WTC11 (cell line): ENCODE results near the gene CARD6. TPM values are rescaled to one million over a fixed set of nuclear protein-coding genes. Genes with fewer than 3 reads are reported as not detected.
A peak's percentile ranks its signal among the peaks of the same experiment; 100 is the strongest.

ENCODE experiments used
- ATAC-seq: fragments of 200-7000 bp; cut with Tn5 transposase; 2 replicates; pipeline ENCODE4 v1.10.0; 2021; ENCODE audit warnings: mild to moderate bottlenecking, moderate library complexity
- CTCF ChIA-PET: fragments of 300-600 bp; sonication (Branson Sonifier 250); formaldehyde crosslinking; loops from one replicate; lab custom pipeline; 2021; ENCODE audit warnings: antibody characterized with exemption; lab: Charles Lee
- POLR2A ChIA-PET: fragments of 350-600 bp; sonication (Branson Sonifier 250); formaldehyde crosslinking; loops from one replicate; lab custom pipeline; 2021; ENCODE audit warnings: antibody characterized with exemption; lab: Charles Lee
- DNase-seq: peaks from one replicate; pipeline ENCODE4 v3.0.0; 2021; ENCODE audit warnings: low spot score
- H3K27ac Mint-ChIP-seq: 2 replicates; pipeline ENCODE4 v1.8.0; 2021; ENCODE audit warnings: mixed read lengths
- H3K27me3 Mint-ChIP-seq: 2 replicates; pipeline ENCODE4 v1.8.0; 2021; ENCODE audit warnings: low read depth, mild to moderate bottlenecking, moderate library complexity, mixed read lengths
- H3K36me3 Mint-ChIP-seq: 2 replicates; pipeline ENCODE4 v1.8.0; 2021; ENCODE audit warnings: mixed read lengths
- H3K4me1 Mint-ChIP-seq: 2 replicates; pipeline ENCODE4 v1.8.0; 2022; ENCODE audit warnings: mixed read lengths
- H3K4me3 Mint-ChIP-seq: 2 replicates; pipeline ENCODE4 v1.8.0; 2021; ENCODE audit warnings: mild to moderate bottlenecking, moderate library complexity, mixed read lengths
- H3K9me3 Mint-ChIP-seq: 2 replicates; pipeline ENCODE4 v1.8.0; 2021; ENCODE audit warnings: mixed read lengths
- AR ChIP-seq: fragments of 250-450 bp; sonication (Bioruptor Pico); IDR thresholded peaks from 2 replicates; pipeline ENCODE4 v1.9.0; 2021; ENCODE audit warnings: mild to moderate bottlenecking
- ARID4B ChIP-seq: sonication (generic); formaldehyde crosslinking; IDR thresholded peaks from 2 replicates; pipeline ENCODE4 v1.8.0; 2023; ENCODE audit warnings: missing genetic modification reagents, mild to moderate bottlenecking, borderline replicate concordance
- CREB1 ChIP-seq: sonication (generic); formaldehyde crosslinking; IDR thresholded peaks from 2 replicates; pipeline ENCODE4 v1.8.0; 2023; ENCODE audit warnings: mild to moderate bottlenecking, missing genetic modification reagents
- KAT7 ChIP-seq: sonication (generic); formaldehyde crosslinking; IDR thresholded peaks from 2 replicates; pipeline ENCODE4 v1.8.1; 2023; ENCODE audit warnings: missing genetic modification reagents, mild to moderate bottlenecking, borderline replicate concordance
- NFATC4 ChIP-seq: fragments of 250-450 bp; sonication (Bioruptor Pico); IDR thresholded peaks from 2 replicates; pipeline ENCODE4 v1.9.0; 2021; ENCODE audit warnings: mild to moderate bottlenecking
- SOX15 ChIP-seq: fragments of 250-450 bp; sonication (Bioruptor Pico); IDR thresholded peaks from 2 replicates; pipeline ENCODE4 v1.9.0; 2021; ENCODE audit warnings: mild to moderate bottlenecking
- TEAD1 ChIP-seq: sonication (generic); formaldehyde crosslinking; IDR thresholded peaks from 2 replicates; pipeline ENCODE4 v1.8.0; 2022; ENCODE audit warnings: mild to moderate bottlenecking, missing genetic modification reagents
- TEAD4 ChIP-seq: sonication (generic); formaldehyde crosslinking; IDR thresholded peaks from 2 replicates; pipeline ENCODE4 v1.8.0; 2022; ENCODE audit warnings: mild to moderate bottlenecking, missing genetic modification reagents
- ZBTB21 ChIP-seq: sonication (generic); formaldehyde crosslinking; IDR thresholded peaks from 2 replicates; pipeline ENCODE4 v1.8.1; 2023; ENCODE audit warnings: mild to moderate bottlenecking, missing genetic modification reagents, borderline replicate concordance
- ZMAT4 ChIP-seq: fragments of 250-450 bp; sonication (Bioruptor Pico); IDR thresholded peaks from 2 replicates; pipeline ENCODE4 v1.9.0; 2021; ENCODE audit warnings: mild to moderate bottlenecking
- ZNF219 ChIP-seq: sonication (generic); formaldehyde crosslinking; IDR thresholded peaks from 2 replicates; pipeline ENCODE4 v1.8.0; 2023; ENCODE audit warnings: missing genetic modification reagents, mild to moderate bottlenecking, borderline replicate concordance
- ZNF396 ChIP-seq: fragments of 250-450 bp; sonication (Bioruptor Pico); IDR thresholded peaks from 2 replicates; pipeline ENCODE4 v1.8.0; 2021; ENCODE audit warnings: mild to moderate bottlenecking, moderate library complexity, borderline replicate concordance
- ZNF416 ChIP-seq: fragments of 250-450 bp; sonication (Bioruptor Pico); IDR thresholded peaks from 2 replicates; pipeline ENCODE4 v1.9.0; 2021; ENCODE audit warnings: mild to moderate bottlenecking, inconsistent platforms
- ZNF425 ChIP-seq: fragments of 250-450 bp; sonication (Bioruptor Pico); conservative IDR thresholded peaks from 2 replicates; pipeline ENCODE4 v1.9.0; 2021; ENCODE audit warnings: mild to moderate bottlenecking
- total RNA-seq: library from RNA; stranded (reverse); gene quantifications from 3 replicates; pipeline ENCODE4 v1.2.3, GENCODE V29; 2021

Gene CARD6
- total RNA-seq, 1 experiment from 2014 or later, result 0.24 TPM

GRCh38 chr5:40829748-40830533 is 11.2 kb upstream of the CARD6 start (continued):
- no peak for TF ChIP-seq ARID4B (CRISPR knock-in tag)
- no peak for TF ChIP-seq NFATC4 (CRISPR knock-in tag)
- no peak for TF ChIP-seq TEAD4 (CRISPR knock-in tag)
- TF ChIP-seq ZMAT4 (CRISPR knock-in tag), result no peak
- TF ChIP-seq KAT7 (CRISPR knock-in tag), result no peak
- peak; percentile 63; the same call in 1 of the 2 replicates for TF ChIP-seq ZNF425 (CRISPR knock-in tag)

- H3K4me1 Mint-ChIP-seq, result peaks cover 55% of the 10 kb centered on the region
- no peak for DNase-seq
- ChIA-PET POLR2A (no interaction called here), CTCF (no interaction called here)
- no peaks in the 10 kb centered on the region for H3K9me3 Mint-ChIP-seq
- H3K36me3 Mint-ChIP-seq, result peaks cover 85% of the 10 kb centered on the region
- no peak for ATAC-seq
- no peaks in the 10 kb centered on the region for H3K27me3 Mint-ChIP-seq
- H3K4me3 Mint-ChIP-seq, result peak overlapping the region; percentile 100
- peak overlapping the region; percentile 99 for H3K27ac Mint-ChIP-seq
- TF ChIP-seq SOX15 (CRISPR knock-in tag), result no peak
- 0 out of 2 replicates have a peak, but pooled peaks have one; percentile 38 for TF ChIP-seq AR (CRISPR knock-in tag)
Observed at GRCh38 chr5:40831346-40832210, 9.6 kb upstream of the CARD6 start.

- no peaks in the 10 kb centered on the region for H3K27me3 Mint-ChIP-seq
- DNase-seq (no peak), ATAC-seq (no peak)
- H3K9me3 Mint-ChIP-seq, result no peaks in the 10 kb centered on the region
- peaks cover 77% of the 10 kb centered on the region for H3K36me3 Mint-ChIP-seq
- H3K4me1 Mint-ChIP-seq, result peaks cover 59% of the 10 kb centered on the region
- ChIA-PET POLR2A (no interaction called here), CTCF (interaction anchor here (0.5 to 0.6 kb wide), 3 partner anchors 62 to 1602 kb away, joined by 3 to 4 read pairs (median 4); no protein-coding TSS in a partner anchor)
- H3K4me3 Mint-ChIP-seq, result peak overlapping the region; percentile 100
- H3K27ac Mint-ChIP-seq, result peak overlapping the region; percentile 99
- TF ChIP-seq CREB1 (CRISPR knock-in tag) (no peak), ZBTB21 (no peak), ZNF219 (CRISPR knock-in tag) (no peak), ZNF416 (CRISPR knock-in tag) (no peak), ZNF396 (CRISPR knock-in tag) (no peak), AR (CRISPR knock-in tag) (no peak), TEAD1 (CRISPR knock-in tag) (no peak)
Observed at GRCh38 chr5:40832345-40832744, 8.8 kb upstream of the CARD6 start.
